Fibroblast of skin of scalp (primary cell): ENCODE data around the gene SNAPIN.
A peak's percentile ranks its signal among the peaks of the same experiment; 100 is the strongest.

Experiments used
- DNase-seq: peaks from one replicate; pipeline ENCODE4 v3.0.0-alpha.2; 2013

The SNAPIN gene

GRCh38 chr1:153678519-153679336 is 20.2 kb downstream of the SNAPIN start, which contains the start of gene NPR1:
Gene NPR1, plus strand, starts transcription at chr1:153678688. Its CDS starts 421 bp downstream, at chr1:153679109.
- DNase-seq = peak; percentile 25

- no peak for DNase-seq
Measured at GRCh38 chr1:153679337-153680119, 21.0 kb downstream of the SNAPIN start.

GRCh38 chr1:153680120-153680403 is 21.6 kb downstream of the SNAPIN start:
- no peak for DNase-seq

GRCh38 chr1:153682730-153683129 is 24.2 kb downstream of the SNAPIN start:
- DNase-seq = no peak

- DNase-seq = no peak
Measured at GRCh38 chr1:153683854-153684253, 25.4 kb downstream of the SNAPIN start.

- no peak for DNase-seq
Measured at GRCh38 chr1:153684892-153685291, 26.4 kb downstream of the SNAPIN start.

- no peak for DNase-seq
Measured at GRCh38 chr1:153685544-153686340, 27.2 kb downstream of the SNAPIN start.

- no peak for DNase-seq
Measured at GRCh38 chr1:153687346-153688125, 29.0 kb downstream of the SNAPIN start.

- no peak for DNase-seq
Measured at GRCh38 chr1:153688276-153688675, 29.8 kb downstream of the SNAPIN start.

- no peak for DNase-seq
Measured at GRCh38 chr1:153688736-153689328, 30.3 kb downstream of the SNAPIN start.

- no peak for DNase-seq
Measured at GRCh38 chr1:153693466-153693865, 35.0 kb downstream of the SNAPIN start.

- DNase-seq = no peak
Measured at GRCh38 chr1:153696741-153697140, 38.2 kb downstream of the SNAPIN start.

GRCh38 chr1:153697191-153698019 is 38.9 kb downstream of the SNAPIN start:
- no peak for DNase-seq

GRCh38 chr1:153698020-153698922 is 39.8 kb downstream of the SNAPIN start:
- peak; percentile 28 for DNase-seq

- DNase-seq = peak; percentile 40
Measured at GRCh38 chr1:153698923-153699714, 40.6 kb downstream of the SNAPIN start.

GRCh38 chr1:153699768-153700167 is 41.3 kb downstream of the SNAPIN start:
- DNase-seq = no peak

- no peak for DNase-seq
Measured at GRCh38 chr1:153705484-153705883, 47.0 kb downstream of the SNAPIN start.

- DNase-seq = no peak
Measured at GRCh38 chr1:153711026-153711425, 52.5 kb downstream of the SNAPIN start.
